Upper lobe of left lung (tissue), 6 donors: ENCODE measurements around the gene PCNX2. TPM values are rescaled to one million over a fixed set of nuclear protein-coding genes. Genes with fewer than 3 reads are reported as not detected.

Experiments used
- ATAC-seq, 2 donors: fragments of 200-7000 bp; cut with Tn5 transposase; one replicate each; pipeline ENCODE4 v1.9.1; 2022; ENCODE audit warnings: mild to moderate bottlenecking in 2 of 2, moderate library complexity in 2 of 2; ENCODE audit not compliant: low FRiP score in 2 of 2
- DNase-seq, 2 donors: peaks; one replicate each; pipeline ENCODE4 v3.0.0-alpha.2; 2019 to 2020
- H3K27ac ChIP-seq, 4 donors: fragments of 200-600 bp; sonication (generic); one replicate each; pipeline ENCODE4 v1.5.1; 2016 to 2019
- H3K27me3 ChIP-seq, 4 donors: fragments of 200-600 bp; sonication (generic); one replicate each; pipeline ENCODE4 v1.5.1; 2017 to 2019
- H3K36me3 ChIP-seq, 4 donors: fragments of 200-600 bp; sonication (generic); one replicate each; pipeline ENCODE4 v1.5.1; 2016 to 2019
- H3K4me1 ChIP-seq, 4 donors: fragments of 200-600 bp; sonication (generic); one replicate each; pipeline ENCODE4 v1.5.1; 2018 to 2019
- H3K4me3 ChIP-seq, 4 donors: fragments of 200-600 bp; sonication (generic); one replicate each; pipeline ENCODE4 v1.5.1; 2017 to 2019; ENCODE audit warnings: mild to moderate bottlenecking in 2 of 4, moderate library complexity in 1 of 4
- H3K9me3 ChIP-seq, 4 donors: fragments of 200-600 bp; sonication (generic); one replicate each; pipeline ENCODE4 v1.5.1; 2018 to 2019
- CTCF ChIP-seq, 6 experiments: fragments of 450-650 bp in 4 of 6; fragments of 200-600 bp in 2 of 6; sonication (generic) in 2 of 6; IDR thresholded peaks; one replicate each; pipeline ENCODE4 v1.5.1; 2016 to 2019; ENCODE audit warnings: antibody characterized with exemption in 6 of 6
- EP300 ChIP-seq, 4 donors: sonication (generic); formaldehyde crosslinking; IDR thresholded peaks; one replicate each; pipeline ENCODE4 v1.5.1; 2017; ENCODE audit warnings: antibody characterized with exemption in 4 of 4, control low read depth in 2 of 4
- POLR2A ChIP-seq, 4 donors: fragments of 450-650 bp; IDR thresholded peaks; one replicate each; pipeline ENCODE4 v1.5.1; 2016 to 2017; ENCODE audit warnings: antibody characterized with exemption in 4 of 4, mild to moderate bottlenecking in 2 of 4
- POLR2AphosphoS5 ChIP-seq, 2 donors: sonication (generic); formaldehyde crosslinking; IDR thresholded peaks; one replicate each; pipeline ENCODE4 v1.5.1; 2017; ENCODE audit warnings: antibody characterized with exemption in 2 of 2
- WGBS, 2 donors: methylation state at CpG; one replicate each; pipeline ENCODE4 v1.1.5; 2017 to 2018; 5-methylcytosine and 5-hydroxymethylcytosine counted together
- total RNA-seq, 6 donors: library from RNA; depleted of rRNA in 4 of 6; stranded (reverse); fragments of >200 nt in 4 of 6; gene quantifications; one replicate each; pipeline versions ENCODE4 v1.1.0 to v1.2.1, GENCODE V29; 2016 to 2021
- donor health status: DM: no; HTN: no; CAD: no; lungs with moderate emphysema.
- donor health status: DM: no; HTN: yes; CAD: no; lungs with severe emphysema.

Gene PCNX2
- total RNA-seq, 6 donors from 2014 or later = 8.2 to 27.2 (median 14.5) TPM

DNA sequence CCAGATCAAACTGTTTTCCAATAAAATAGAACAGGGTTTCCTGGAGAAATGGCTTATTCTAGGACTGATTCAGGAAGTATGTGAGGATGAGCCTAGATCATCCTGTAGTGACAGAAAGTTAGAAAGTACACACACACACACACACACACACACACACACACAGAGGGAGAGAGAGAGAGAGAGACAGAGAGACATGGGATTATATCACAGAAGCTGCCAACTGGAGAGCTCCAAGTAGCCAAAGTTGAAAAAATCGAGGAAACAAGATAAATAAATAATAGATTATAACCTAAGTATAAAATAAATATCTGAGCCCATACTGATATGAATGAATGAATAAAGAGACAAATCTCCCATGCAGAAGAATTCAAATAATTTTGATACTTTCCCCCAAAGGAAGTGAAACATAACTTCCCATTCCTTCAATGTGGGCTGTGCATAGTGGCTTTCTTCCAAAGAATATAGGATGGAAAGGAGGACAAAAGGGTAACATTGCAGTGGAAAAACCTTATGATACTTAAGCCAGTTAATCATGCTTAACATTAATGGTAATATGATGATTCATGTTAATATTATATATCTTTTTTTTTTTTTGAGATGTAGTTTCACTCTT is 173.5 kb downstream of the PCNX2 start:
- no peak for DNase-seq
- ATAC-seq = no peak
- H3K36me3 ChIP-seq = no peaks in the 10 kb centered on the region
- WGBS, 2 donors = 58 to 68% methylated on average over 1 of the region's 1 CpG
- H3K27me3 ChIP-seq = no peaks in the 10 kb centered on the region
- H3K4me1 ChIP-seq = no peaks in the 10 kb centered on the region
- H3K27ac ChIP-seq = no peak overlapping the region
- no peaks in the 10 kb centered on the region for H3K9me3 ChIP-seq
- H3K4me3 ChIP-seq = no peak overlapping the region
- TF ChIP-seq POLR2AphosphoS5 (IDR thresholded peaks at IDR 0.05) (no peak), POLR2A (IDR thresholded peaks at IDR 0.05) (no peak), CTCF (IDR thresholded peaks at IDR 0.05) (no peak)

DNA sequence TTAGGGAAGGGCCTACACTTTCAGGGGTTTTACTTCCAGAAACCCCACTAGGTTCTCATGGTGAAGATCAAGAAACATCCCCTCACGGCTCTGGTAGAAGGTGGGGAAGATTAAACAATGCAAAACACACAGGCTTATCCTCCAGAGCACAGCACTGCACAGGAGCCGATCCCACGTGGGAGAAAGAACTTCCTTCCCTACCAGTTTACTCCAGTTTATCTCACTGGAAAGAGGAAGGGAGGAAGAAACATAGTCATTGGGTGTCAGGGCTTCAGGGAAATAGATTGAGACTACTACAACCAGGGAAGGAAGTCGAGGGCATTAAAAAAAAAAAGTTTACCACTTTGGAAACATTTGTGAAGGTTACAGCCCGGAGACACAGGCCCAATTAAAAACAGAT is 180.7 kb downstream of the PCNX2 start:
- peak overlapping the region; percentile 20 to 88 (median 62) for H3K27ac ChIP-seq
- ATAC-seq = no peak
- H3K36me3 ChIP-seq = no peaks in the 10 kb centered on the region
- H3K9me3 ChIP-seq = no peaks in the 10 kb centered on the region
- WGBS, 2 donors = 35 to 51% methylated on average over 5 of the region's 5 CpGs
- no peaks in the 10 kb centered on the region for H3K27me3 ChIP-seq
- H3K4me1 ChIP-seq = peaks cover 22 to 31% (median 30%) of the 10 kb centered on the region in 4 donors
- DNase-seq = no peak
- no peak overlapping the region for H3K4me3 ChIP-seq
- TF ChIP-seq EP300 (IDR thresholded peaks at IDR 0.05) = no peak
- TF ChIP-seq POLR2AphosphoS5 (IDR thresholded peaks at IDR 0.05) = peak in 1 of 2 donors; percentile 40

DNA sequence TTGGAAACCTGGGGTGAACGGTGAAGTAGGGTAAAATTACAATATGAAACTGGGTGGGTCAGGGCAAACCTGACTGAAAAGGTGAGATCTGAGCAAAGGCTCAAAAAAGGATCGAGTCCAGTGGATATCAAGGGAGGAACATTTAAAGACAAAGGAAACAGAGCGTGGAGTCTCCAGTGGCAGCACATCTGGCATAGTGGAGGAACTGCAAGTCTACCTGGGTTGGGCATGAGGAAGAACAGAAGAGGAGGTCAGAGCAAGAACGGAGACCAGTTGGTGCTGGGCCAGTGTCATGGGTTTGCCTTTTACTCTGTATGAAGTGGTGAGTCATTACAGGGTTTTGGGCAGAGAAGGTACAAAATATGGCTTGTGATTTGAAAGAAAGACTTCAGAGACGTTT is 181.4 kb downstream of the PCNX2 start:
- ATAC-seq = no peak
- DNase-seq = peak in 1 of 2 donors; percentile 47
- H3K27ac ChIP-seq = peak overlapping the region; percentile 20 to 88 (median 82)

DNA sequence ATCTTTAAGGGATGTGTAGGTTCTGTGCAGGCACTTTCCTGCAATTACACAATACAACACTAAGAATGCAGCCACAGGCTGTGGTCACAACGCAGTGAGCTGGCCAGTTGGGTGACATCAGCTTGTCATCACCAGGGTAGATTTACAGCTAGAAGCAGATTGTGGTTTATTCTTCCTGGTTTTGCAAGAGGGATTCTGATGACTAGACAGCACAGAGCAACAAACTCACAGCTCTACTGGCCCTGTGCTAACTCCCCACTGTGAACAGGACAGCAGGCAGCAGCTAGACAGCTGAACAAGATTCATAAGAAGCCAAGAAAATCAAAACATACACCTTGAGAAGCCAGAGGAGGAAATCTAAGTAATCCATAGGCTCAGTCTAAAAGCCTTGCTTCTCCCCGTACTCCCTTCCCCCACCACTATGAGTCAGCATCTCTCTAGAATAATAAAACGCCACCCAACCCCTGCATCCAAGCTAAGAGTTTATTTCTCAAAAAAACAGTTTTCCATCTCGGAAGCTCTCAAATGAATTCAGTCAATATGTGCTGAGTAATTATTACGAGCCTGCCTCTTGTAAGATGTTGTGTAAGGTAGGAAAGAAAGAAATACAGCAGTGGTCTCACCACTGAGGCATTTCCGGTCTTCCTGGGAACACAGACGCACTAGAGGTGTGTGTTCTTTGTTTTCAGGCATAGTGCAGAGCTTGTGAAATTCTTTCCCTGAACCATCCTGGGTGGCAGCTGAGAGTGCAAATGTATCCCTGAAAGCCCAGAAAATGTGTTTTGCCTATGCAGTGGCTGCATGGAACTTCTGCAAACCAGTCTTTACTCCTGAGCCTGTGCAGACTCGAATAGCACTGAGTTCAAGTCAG is 182.3 kb downstream of the PCNX2 start:
- Histone ChIP-seq H3K4me1 (peaks cover 22 to 31% (median 30%) of the 10 kb centered on the region in 4 donors), H3K36me3 (no peaks in the 10 kb centered on the region), H3K4me3 (peak overlapping the region in 2 of 4 donors; percentile 0 to 7), H3K9me3 (no peaks in the 10 kb centered on the region), H3K27ac (peak overlapping the region; percentile 80 to 88 (median 82)), H3K27me3 (no peaks in the 10 kb centered on the region)
- TF ChIP-seq CTCF (IDR thresholded peaks at IDR 0.05) = no peak
- peak; percentile 84 to 89 for TF ChIP-seq POLR2AphosphoS5 (IDR thresholded peaks at IDR 0.05)
- TF ChIP-seq EP300 (IDR thresholded peaks at IDR 0.05) = peak in 2 of 4 donors; percentile 55 to 89
- TF ChIP-seq POLR2A (IDR thresholded peaks at IDR 0.05) = peak in 1 of 4 donors; percentile 24
- ATAC-seq (peak; percentile 92 to 96), DNase-seq (peak in 1 of 2 donors; percentile 89)
- WGBS, 2 donors = 16 to 34% methylated on average over 8 of the region's 8 CpGs

More for the DNA sequence above, 181.4 kb downstream of the PCNX2 start:
- no peaks in the 10 kb centered on the region for H3K27me3 ChIP-seq
- no peak for TF ChIP-seq EP300 (IDR thresholded peaks at IDR 0.05)
- TF ChIP-seq CTCF (IDR thresholded peaks at IDR 0.05) = no peak
- no peak for TF ChIP-seq POLR2AphosphoS5 (IDR thresholded peaks at IDR 0.05)
- no peak for TF ChIP-seq POLR2A (IDR thresholded peaks at IDR 0.05)
- H3K9me3 ChIP-seq = no peaks in the 10 kb centered on the region
- H3K4me1 ChIP-seq = peaks cover 22 to 31% (median 30%) of the 10 kb centered on the region in 4 donors
- no peaks in the 10 kb centered on the region for H3K36me3 ChIP-seq
- 75 to 79% methylated on average over 5 of the region's 5 CpGs for WGBS, 2 donors
- no peak overlapping the region for H3K4me3 ChIP-seq
